GM21515 (cell line): ENCODE results near the gene NAALADL2.

Source experiments
- ATAC-seq: cut with Tn5 transposase; IDR thresholded peaks from one replicate; pipeline ENCODE4 v1.9.1; 2021; ENCODE audit not compliant: unreplicated experiment

The NAALADL2 gene

GRCh38 chr3:174859114-174859735 lies at the start of gene NAALADL2:
TSS of gene NAALADL2 (plus strand) at chr3:174859334.
- no peak for ATAC-seq

- no peak for ATAC-seq
Observed at GRCh38 chr3:174810254-174810653, 48.9 kb upstream of the NAALADL2 start.

- ATAC-seq = no peak
Observed at GRCh38 chr3:174812172-174812862, 46.8 kb upstream of the NAALADL2 start.

GRCh38 chr3:174815750-174816149 lies 43.4 kb upstream of the NAALADL2 start:
- ATAC-seq = no peak

- ATAC-seq = no peak
Observed at GRCh38 chr3:174820885-174821284, 38.2 kb upstream of the NAALADL2 start.

GRCh38 chr3:174821477-174821876 lies 37.7 kb upstream of the NAALADL2 start:
- no peak for ATAC-seq

- no peak for ATAC-seq
Observed at GRCh38 chr3:174822320-174822719, 36.8 kb upstream of the NAALADL2 start.

- no peak for ATAC-seq
Observed at GRCh38 chr3:174826069-174826468, 33.1 kb upstream of the NAALADL2 start.

GRCh38 chr3:174844746-174845145 lies 14.4 kb upstream of the NAALADL2 start:
- ATAC-seq = no peak

GRCh38 chr3:174846055-174846454 lies 13.1 kb upstream of the NAALADL2 start:
- ATAC-seq = no peak

- ATAC-seq = no peak
Observed at GRCh38 chr3:174854987-174855386, 4.1 kb upstream of the NAALADL2 start.

- ATAC-seq = no peak
Observed at GRCh38 chr3:174857301-174857700, 1.8 kb upstream of the NAALADL2 start.

GRCh38 chr3:174858353-174858752 lies 781 bp upstream of the NAALADL2 start:
- ATAC-seq = no peak

- no peak for ATAC-seq
Observed at GRCh38 chr3:174859756-174860155, 622 bp downstream of the NAALADL2 start.

GRCh38 chr3:174862101-174862500 lies 3.0 kb downstream of the NAALADL2 start:
- no peak for ATAC-seq

GRCh38 chr3:174862666-174863065 lies 3.5 kb downstream of the NAALADL2 start:
- ATAC-seq = no peak

GRCh38 chr3:174863488-174863887 lies 4.4 kb downstream of the NAALADL2 start:
- no peak for ATAC-seq

GRCh38 chr3:174869448-174869847 lies 10.3 kb downstream of the NAALADL2 start:
- no peak for ATAC-seq

- no peak for ATAC-seq
Observed at GRCh38 chr3:174873832-174874657, 14.9 kb downstream of the NAALADL2 start.

- ATAC-seq = no peak
Observed at GRCh38 chr3:174882789-174883188, 23.7 kb downstream of the NAALADL2 start.

GRCh38 chr3:174883881-174884675 lies 24.9 kb downstream of the NAALADL2 start:
- ATAC-seq = no peak
